HG03025 (cell line): ENCODE results near the gene ABCD3.
A peak's percentile ranks its signal among the peaks of the same experiment; 100 is the strongest.
"Not testable (repeated sequence)": the region's sequence is repeated elsewhere in the genome, so short reads cannot be mapped to it uniquely, and the experiment has no call there.

ENCODE experiments used
- ATAC-seq: cut with Tn5 transposase; IDR thresholded peaks from one replicate; pipeline ENCODE4 v1.9.1; 2021; ENCODE audit warnings: mild to moderate bottlenecking, moderate library complexity; ENCODE audit not compliant: unreplicated experiment, low FRiP score

The ABCD3 gene

GRCh38 chr1:94448741-94449140 is 30.6 kb downstream of the ABCD3 start:
- not testable (repeated sequence) for ATAC-seq

- no peak for ATAC-seq
These were observed 38.5 kb downstream of the ABCD3 start for GRCh38 chr1:94456736-94457135.

GRCh38 chr1:94462606-94463005 is 44.4 kb downstream of the ABCD3 start:
- ATAC-seq = no peak

- ATAC-seq = no peak
These were observed 45.0 kb downstream of the ABCD3 start for GRCh38 chr1:94463056-94463764.

- ATAC-seq = no peak
These were observed 45.7 kb downstream of the ABCD3 start for GRCh38 chr1:94463765-94464330.

- no peak for ATAC-seq
These were observed 50.5 kb downstream of the ABCD3 start for GRCh38 chr1:94468708-94469107.

- no peak for ATAC-seq
These were observed 53.1 kb downstream of the ABCD3 start for GRCh38 chr1:94471271-94471670.

- no peak for ATAC-seq
These were observed 57.0 kb downstream of the ABCD3 start for GRCh38 chr1:94475232-94475631.

GRCh38 chr1:94479682-94480081 is 61.5 kb downstream of the ABCD3 start:
- no peak for ATAC-seq

- peak; percentile 87 for ATAC-seq
These were observed 63.3 kb downstream of the ABCD3 start for GRCh38 chr1:94481473-94481933.

- no peak for ATAC-seq
These were observed 68.8 kb downstream of the ABCD3 start for GRCh38 chr1:94486990-94487389.

GRCh38 chr1:94490556-94490955 is 72.4 kb downstream of the ABCD3 start:
- ATAC-seq = no peak

- ATAC-seq = no peak
These were observed 78.0 kb downstream of the ABCD3 start for GRCh38 chr1:94496076-94496755.

GRCh38 chr1:94501426-94501825 is 83.2 kb downstream of the ABCD3 start:
- ATAC-seq = no peak

- no peak for ATAC-seq
These were observed 83.7 kb downstream of the ABCD3 start for GRCh38 chr1:94501935-94502334.

- no peak for ATAC-seq
These were observed 85.0 kb downstream of the ABCD3 start for GRCh38 chr1:94503153-94503552.

GRCh38 chr1:94504601-94505000 is 86.4 kb downstream of the ABCD3 start:
- no peak for ATAC-seq

- ATAC-seq = no peak
These were observed 94.6 kb downstream of the ABCD3 start for GRCh38 chr1:94512816-94513215.

GRCh38 chr1:94514095-94514727 is 96.0 kb downstream of the ABCD3 start:
- ATAC-seq = no peak

GRCh38 chr1:94515296-94515947 is 97.2 kb downstream of the ABCD3 start:
- no peak for ATAC-seq

- no peak for ATAC-seq
These were observed 101.2 kb downstream of the ABCD3 start for GRCh38 chr1:94519351-94519750.
